HPDE6-E6E7 (cell line): ENCODE measurements around the gene STON1.
"Not testable (repeated sequence)": the region's sequence is repeated elsewhere in the genome, so short reads cannot be mapped to it uniquely, and the experiment has no call there.

ENCODE experiments used
- DNase-seq: peaks from one replicate; pipeline ENCODE4 v3.0.0; 2011; ENCODE audit warnings: missing footprints; ENCODE audit errors: extremely low spot score

Gene STON1

DNA sequence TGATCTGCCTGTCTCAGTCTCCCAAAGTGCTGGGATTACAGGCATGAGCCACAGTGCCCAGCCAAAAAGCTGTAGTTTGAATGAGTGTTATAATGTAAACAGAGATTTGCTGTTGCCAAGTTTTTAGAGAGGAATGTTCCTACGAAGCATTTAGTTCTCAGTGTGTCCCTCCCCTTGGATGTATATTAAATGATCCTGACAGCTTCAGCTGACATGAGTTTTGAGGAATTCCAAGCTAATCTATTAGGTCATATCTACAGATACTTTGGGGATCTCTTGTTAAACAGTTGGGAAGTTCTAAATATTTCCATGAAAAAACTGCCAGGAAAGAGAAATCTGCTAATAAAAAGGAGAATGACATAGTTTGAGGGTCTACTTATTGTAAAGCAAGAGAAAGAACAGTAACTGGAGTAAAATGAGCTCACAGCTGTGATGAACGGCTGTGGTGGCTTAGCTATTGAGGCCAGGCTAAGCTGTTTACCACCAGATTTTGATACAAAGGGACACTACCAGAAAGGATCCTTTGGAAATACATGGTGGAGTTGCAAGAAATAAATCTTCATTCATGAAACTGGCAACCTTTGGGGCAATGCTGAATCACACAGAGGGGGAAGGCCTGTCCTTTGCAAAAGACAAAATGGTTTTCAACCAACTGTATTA is 2.6 kb upstream of the STON1 start:
- DNase-seq = no peak

DNA sequence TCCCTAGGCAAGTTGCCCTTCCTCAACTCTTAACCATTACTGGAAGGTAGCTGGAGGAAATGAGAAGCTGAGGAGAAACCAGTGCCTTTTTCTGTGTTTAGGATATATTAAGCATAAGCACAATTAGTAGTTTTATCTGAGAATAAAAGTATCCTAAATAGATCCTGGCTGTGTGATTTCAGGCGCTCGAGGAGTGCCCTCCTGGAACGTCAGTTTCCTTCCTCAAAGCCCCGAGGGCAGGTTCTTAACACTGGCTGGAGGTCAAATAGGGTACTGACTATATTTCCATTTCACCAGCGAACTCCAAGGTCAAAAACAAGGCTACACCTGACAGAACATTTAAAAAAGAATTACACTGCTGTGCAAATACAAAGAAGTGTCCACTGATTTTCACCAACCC is 1.5 kb upstream of the STON1 start:
- DNase-seq = no peak

DNA sequence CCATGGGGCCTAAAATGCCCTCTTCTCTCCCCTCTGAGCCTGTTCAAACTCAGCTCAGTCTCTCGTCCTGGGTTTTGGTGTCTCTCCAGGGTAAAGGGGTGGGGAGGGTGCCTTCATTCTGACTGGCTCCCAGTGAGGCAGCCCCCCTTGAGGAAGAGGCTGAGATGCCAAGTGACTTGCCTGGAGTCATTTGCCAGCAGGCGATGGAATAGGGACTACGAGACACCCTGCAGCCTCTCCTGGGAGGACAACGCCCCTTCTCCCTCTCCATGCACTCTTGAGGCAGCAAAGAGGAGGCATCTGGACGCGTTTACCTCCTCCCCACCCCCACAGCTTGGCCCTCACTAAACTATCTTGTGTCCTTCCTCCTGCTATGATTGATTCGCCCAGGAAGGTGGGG is 760 bp upstream of the STON1 start:
- DNase-seq = no peak

DNA sequence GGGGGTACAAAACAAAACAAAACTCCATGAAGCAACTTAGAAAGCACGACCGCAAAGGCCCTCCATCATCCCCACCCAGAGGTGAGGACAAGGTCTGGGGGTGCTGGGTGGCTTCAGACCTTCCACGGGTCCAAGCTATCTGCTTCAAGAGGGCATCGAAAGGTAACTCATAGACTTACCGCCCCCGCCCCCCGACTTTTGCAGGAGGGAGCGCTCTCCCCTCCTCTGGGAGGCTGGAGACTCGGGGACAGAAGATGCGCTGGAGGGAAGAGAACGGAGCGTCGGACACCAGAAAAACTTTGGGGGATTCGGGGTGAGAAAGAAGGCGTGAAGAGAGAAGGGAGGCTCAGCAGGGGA is 300 bp upstream of the STON1 start:
- DNase-seq = no peak

DNA sequence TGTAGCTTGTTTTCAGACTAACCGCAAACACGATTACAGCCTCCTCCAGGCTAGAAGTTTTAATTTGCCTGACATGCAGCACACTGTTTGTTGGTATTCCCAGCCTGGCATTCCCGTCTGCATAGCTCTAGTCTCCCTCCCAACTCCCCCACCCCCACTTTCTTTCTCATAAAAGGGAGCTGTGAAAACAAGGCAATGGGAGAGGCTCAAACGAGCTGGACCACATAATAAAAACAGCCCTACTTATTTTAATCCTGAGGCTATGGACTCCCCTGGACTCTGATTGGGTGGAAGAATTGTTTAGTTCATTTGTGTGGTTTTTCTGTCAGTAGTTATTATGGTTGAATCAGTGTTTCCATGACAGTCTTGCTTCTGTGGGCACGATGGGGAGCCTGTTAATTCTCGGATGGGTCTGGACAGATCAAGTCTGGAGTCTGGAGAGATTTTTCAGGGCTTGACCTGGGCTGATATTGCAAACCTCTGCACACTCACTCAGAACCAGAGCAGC is 1.2 kb downstream of the STON1 start:
- DNase-seq = no peak

DNA sequence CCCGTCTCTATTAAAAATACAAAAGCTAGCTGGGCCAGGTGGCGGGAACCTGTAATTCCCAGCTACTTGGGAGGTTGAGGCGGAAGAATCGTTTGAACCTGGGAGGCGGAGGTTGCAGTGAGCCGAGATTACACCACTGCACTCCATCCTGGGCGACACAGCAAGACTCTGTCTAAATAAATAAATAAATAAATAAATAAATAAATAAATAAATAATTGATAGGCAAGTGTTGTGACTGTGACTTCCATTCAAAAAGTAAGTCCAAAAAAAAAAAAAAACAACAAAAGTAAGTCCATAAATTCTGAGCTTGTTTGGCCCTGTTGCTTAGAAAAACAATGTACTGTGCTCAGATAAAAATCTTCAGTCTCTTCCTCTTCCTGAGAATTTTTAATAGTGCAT is 2.2 kb downstream of the STON1 start:
- DNase-seq = no peak

DNA sequence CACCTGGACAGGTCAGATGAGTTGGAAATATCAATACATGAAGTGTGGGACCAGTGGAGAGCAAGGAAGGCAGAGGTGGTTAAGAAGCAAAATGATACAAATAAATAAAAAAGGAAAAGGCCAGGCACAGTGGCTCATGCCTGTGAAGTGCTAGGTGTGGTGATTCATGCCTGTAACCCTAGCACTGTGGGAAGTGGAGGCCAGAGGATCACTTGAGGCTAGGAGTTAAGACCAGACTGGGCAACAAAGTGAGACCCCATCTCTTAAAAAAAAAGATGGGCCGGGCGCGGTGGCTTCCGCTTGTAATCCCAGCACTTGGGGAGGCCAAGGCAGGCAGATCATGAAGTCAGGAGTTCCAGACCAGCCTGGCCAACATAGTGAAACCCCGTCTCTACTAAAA is 2.9 kb downstream of the STON1 start:
- no peak for DNase-seq

DNA sequence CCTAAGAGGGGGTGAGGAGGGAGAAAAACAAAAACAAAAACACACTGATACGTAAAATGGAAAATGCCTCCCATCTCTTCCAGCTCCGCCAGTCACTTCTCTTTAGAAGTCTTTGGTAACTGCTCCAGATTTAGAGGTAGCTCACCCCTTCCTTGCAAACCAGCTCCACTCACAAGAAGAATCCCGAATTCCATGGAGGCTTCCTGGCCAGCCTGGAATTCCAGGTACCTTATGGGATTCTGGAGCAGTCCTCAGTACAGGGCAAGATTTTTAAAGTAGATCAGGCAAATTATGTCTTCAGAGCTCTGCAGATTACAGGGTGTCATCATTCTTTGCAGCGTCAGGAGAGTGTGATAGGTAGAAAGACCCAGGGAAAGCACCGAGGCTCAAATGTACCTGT is 4.8 kb downstream of the STON1 start:
- no peak for DNase-seq

DNA sequence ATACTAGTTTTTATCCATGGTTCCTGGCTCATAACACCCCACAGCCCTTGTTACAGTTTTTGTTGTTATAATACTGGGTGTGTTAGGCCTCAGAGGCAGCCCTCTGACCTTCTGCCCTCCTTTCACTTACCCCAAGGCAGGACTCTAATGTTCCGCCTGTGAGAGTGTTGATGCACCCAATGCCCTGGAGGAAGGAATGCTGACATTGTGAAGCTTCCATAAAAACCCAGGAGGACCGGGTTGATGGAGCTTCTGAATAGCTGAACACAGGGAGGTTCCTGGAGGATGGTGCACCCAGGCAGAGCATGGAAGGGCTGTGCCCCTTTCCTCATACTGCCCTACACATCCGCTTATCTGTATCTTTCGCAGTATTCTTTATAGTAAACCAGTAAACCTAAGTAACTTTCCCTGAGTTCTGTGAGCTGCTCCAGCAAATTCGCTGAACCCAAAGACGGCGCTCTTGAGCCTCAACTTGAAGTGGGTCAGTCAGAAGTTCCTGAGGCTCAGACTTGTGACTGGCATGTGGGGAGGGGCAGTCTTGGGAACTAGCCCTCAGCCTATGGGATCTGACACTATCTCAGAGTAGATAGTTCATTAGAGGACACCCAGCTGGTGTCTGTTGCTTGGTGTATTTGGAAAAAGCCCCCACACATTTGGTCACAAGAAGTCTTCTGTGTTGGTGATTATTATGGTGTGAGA is 10.4 kb downstream of the STON1 start:
- no peak for DNase-seq

DNA sequence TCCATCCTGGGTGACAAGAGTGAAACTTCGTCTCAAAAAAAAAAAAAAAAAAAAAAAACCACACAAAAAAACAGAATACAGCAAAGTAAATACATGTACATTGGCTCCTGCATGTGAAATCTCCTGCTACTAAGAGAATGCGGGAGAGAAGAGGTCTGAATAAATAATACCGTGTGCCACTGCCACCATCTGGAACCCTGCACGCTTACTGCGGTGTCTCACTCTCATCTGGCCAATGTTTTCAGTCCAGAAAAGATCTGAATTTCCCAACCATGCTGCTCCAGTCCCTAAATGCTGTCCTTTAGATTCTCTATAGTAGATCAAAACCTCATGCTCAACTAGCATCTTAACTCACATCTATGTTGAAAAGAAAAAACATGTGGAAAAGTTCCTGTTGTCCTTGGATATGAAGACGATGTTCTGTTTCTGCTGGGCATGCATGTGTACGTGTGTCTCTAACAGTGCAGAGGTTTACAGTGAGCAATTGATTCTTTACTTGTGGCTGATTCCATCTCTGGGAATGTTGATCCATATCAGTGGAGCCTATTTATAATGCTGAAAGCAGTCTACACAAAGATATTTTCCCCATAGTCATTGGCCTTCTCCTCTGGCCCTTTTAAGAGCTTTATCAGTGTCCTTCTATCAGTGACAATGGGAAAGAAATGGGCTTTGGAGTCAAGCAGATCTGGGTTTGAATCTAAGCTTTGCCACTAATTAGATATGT is 11.9 kb downstream of the STON1 start:
- DNase-seq = no peak

DNA sequence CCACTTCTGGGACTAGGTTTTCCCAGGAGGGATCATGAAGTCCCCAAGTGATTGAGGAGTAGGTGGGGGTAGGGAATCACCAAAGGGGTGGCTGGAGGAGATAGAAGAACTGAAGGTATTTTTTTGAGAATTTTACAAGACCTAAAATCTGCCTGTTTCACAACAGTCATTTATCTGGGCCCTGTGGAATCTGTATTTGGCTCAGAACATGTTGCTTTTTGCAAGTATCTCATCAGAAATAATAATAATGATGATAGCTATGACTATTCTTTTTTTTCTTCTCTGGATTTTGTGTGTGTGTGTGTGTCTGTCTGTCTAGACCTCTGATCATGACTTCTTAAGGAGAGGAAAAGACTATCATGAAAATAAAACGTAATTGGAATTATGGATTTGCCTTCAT is 13.9 kb downstream of the STON1 start:
- no peak for DNase-seq

DNA sequence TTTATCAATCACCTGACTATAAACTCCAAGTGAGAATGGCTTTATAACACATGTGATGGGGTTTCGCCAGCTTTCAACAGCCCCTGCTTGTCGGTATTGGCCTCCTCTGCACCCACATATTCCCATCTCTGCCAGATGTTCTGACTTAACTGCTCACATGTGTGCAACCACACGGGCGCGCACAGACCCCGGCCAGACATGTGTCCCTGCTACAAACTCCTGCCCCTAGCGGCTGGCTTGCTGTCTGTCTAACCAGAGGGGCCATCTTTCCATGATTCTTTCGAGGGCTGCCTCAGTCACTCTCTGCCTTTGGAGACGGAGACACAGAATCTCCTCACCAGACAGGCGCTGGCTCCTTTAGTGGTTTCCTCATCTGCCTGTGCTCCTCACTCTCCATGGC is 15.3 kb downstream of the STON1 start:
- no peak for DNase-seq

DNA sequence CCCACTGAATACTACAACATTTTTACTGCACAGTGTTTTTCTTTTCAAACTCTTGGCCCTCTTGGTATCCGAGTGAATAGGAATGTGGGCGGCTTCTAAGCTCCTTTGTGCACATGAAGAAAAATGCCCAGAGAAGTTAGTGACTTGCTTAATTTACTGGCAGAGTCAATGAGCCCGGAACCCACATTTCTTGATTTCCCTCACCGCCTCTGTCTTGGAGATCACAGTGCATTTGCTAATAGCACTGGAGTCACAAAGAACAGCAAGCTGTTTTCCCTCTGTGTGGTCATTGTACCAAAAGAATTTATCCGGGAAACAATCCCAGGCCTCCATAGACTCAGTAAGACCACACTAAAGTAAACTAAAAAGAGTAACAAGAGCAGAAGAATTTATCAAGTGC is 18.9 kb downstream of the STON1 start:
- no peak for DNase-seq

DNA sequence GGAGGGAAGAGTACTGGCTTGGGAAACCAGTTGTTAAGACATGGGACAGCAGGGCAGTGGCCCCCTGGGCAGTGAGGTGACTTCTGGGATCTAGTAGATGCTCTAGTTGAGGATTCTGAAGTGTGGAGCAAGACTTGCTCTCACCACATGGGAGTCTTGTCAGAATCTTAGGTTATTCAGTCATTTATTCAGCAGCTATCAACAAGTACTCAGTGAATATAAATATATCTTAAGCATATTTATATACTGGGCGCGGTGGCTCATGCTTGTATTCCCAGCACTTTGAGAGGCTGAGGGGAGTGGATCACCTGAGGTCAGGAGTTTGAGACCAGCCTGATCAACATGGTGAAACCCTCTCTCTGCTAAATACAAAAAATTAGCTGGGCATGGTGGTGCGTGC is 20.0 kb downstream of the STON1 start:
- no peak for DNase-seq

DNA sequence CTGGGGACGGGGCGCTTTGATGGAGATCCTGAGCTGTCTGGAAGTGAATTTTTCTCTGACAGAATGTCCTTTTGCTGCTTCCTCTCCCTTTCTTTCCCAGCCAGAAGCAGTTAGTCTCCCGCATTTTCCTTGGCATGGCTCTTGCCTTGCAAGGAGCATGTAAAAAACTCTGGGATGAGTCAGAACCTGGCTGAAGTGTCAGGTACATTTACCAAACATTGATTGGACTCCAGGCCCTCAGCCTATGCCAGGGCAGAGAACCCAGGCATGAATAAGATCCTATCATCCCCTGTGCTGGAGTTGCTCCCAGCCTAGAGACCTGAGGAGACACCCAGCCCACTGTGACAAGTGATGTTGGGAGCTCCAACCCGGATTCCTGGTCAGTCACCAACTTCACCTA is 21.6 kb downstream of the STON1 start:
- DNase-seq = no peak

DNA sequence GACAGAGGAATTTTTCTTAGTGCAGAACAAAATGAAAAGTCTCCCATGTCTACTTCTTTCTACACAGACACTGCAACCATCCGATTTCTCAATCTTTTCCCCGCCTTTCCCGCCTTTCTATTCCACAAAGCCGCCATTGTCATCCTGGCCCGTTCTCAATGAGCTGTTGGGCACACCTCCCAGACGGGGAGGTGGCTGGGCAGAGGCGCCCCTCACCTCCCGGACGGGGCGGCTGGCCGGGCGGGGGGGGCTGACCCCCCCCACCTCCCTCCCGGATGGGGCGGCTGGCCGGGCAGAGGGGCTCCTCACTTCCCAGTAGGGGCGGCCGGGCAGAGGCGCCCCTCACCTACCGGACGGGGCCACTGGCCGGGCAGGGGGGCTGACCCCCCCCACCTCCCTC is 25.1 kb downstream of the STON1 start:
- not testable (repeated sequence) for DNase-seq

DNA sequence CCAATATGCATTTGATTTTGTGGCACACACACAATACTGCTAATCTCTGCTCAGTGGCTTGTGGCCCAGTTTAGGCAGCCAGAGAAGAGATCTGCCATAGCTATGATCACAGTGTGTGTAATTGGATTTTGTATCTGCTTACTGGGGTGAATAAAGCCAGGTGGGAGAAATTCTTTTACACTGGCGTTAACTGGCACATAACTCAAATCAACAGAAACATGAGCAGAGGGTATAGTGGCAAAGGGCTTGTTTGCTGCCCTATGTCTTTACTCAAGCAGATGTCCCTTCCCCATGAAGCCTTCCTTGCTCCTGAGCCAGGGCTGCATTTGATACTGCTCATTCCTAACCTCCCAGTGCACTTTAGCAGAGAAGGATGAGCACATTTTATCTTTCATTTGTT is 28.5 kb downstream of the STON1 start:
- DNase-seq = no peak

DNA sequence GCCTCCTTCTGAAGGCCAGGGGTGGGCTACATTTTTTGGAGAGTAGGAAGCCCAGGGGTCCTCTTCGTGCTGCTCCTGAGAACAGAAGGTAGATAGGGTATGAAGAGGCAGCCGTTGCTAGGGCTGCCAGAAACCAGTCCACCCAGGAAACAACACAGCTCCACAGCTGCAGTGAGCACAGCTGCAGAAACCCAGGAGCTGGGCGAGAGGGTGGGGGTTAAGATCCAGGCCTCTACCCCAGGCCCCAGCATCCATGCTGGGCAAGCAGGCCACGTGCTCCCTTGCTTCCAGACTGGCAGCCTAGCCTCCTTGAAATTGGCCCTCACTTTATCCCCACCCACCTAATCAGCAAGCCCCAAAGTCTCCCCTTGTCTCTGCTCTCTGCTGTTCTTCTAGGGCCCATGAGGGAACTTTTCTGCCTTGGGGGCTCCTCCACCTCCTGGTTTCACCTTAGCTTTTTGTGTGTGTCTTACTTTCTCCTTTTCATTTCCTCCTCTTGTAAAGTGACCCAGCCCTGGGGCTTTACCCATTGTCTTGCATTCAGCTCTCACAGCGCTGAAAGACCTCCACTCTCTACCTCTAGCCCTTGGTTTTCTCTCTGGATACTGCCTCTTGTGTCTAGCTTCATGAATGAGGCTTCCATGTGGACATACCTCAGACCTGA is 30.7 kb downstream of the STON1 start:
- DNase-seq = no peak

DNA sequence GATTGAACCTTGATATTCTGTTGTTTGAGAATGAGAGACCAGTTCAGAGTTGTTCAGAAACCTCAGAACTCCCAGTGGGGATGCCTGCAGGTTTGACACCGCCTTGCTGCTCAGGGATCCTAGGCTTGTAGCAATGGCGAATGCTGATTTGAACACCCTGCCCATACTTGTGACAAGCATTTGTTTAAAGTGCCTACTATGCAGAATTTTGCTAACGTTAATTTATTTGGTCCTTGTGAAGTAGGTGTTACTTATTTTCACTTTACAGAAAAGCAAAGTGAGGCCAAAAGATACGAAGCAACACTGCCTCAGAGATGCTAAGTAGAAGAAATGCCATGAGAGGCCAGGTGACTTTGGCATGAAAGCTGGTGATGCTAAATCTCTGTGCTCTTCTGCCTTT is 32.3 kb downstream of the STON1 start:
- DNase-seq = no peak

DNA sequence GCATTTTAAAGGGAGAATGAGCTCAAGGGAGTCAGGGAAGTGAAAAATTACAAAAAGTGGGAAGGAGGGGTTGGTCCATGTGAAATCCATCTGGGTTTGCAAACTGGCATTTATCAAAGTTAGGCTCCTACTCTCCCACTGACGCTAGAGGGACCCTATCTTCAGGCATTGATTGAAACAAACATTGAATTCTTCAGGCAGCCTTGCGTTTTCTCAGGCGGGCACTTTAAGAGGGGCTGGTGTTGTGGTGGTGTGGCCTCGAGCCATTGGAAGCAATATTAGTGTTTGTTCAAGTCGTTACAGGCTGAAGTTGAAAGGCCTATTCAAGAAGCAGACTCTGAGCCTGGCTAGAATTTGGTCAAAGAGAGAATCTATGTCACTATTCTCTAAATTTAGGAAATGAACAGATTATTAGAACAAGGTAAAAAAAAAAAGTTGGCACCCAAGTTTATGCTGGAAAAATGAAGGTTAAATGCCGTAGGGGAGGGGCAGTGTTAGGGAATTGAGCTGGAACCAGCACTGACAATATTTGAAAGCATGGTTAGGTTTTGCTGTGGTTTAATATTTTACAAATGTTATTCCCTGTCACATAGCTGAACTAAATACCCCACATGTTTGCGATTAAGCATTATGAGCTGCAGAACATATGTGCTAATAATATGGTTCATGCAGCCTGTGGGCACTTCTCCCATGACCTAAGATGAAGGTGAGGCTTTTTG is 36.8 kb downstream of the STON1 start:
- no peak for DNase-seq

DNA sequence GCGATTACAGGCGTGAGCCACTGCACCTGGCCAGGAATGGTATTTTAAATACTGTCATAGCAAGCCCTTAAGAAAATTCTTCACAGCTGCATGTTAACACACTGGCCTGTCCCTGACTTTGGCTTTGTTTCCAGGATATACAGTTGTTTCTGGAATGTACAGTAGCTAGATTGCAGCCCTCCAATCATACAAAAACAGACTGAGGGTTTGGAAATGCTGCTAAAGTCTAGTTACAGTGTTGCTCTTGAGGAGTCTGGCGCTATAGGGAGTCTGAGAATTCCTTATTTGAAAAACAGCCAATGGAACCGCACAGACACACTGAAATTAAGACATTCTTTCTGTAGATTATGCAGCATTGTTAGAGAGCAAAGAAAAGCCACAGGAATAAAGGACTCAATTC is 37.7 kb downstream of the STON1 start:
- DNase-seq = no peak

DNA sequence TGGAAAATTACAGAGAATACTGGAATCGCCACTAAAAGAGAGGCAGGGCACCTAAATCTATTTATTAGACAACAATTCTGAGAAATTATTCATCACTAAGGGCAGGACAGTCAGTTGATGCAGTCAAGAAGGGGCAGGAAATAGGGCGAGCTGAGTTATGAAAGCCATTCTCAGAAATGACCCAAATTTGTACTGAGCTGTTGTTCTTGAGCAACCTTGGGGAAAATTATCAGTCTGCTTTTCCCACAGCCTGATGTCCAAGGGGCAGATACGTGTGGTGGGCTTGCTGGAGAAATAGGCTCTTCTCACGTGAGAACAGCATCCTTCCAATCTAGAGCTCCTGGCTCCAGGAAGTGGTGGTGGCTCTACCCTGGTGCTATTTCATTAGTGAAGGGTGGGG is 38.6 kb downstream of the STON1 start:
- DNase-seq = no peak
